K562 (cell line): ENCODE results near the gene CDCP1.

Experiments
- CTCF ChIP-seq, 3 experiments: IDR thresholded peaks in 2 of 3; conservative IDR thresholded peaks in 1 of 3; 2 replicates each; pipeline ENCODE4 v1.5.1; 2011 to 2012; ENCODE audit warnings: low read length in 3 of 3, mild to moderate bottlenecking in 3 of 3, control low read depth in 2 of 3, improper control_type of control experiment in 1 of 3, inconsistent platforms in 1 of 3, low read depth in 1 of 3, mixed read lengths in 1 of 3, moderate library complexity in 1 of 3; ENCODE audit not compliant: insufficient read depth in 2 of 3
- EZH2 ChIP-seq: IDR thresholded peaks from 2 replicates; pipeline ENCODE4 v1.6.1; 2012; ENCODE audit warnings: low read depth, mild to moderate bottlenecking, inconsistent platforms, low read length, borderline replicate concordance
- GATA2 ChIP-seq: sonication (generic); formaldehyde crosslinking; IDR thresholded peaks from 2 replicates; pipeline ENCODE4 v1.4.0; 2020; ENCODE audit warnings: mild to moderate bottlenecking, missing genetic modification reagents
- IRF1 ChIP-seq: sonication (generic); formaldehyde crosslinking; IDR thresholded peaks from 2 replicates; pipeline ENCODE4 v1.8.0; 2022; ENCODE audit warnings: missing genetic modification reagents, mild to moderate bottlenecking, borderline replicate concordance
- PBX2 ChIP-seq, 2 experiments: IDR thresholded peaks in 1 of 2; conservative IDR thresholded peaks in 1 of 2; 2 replicates each; pipeline ENCODE4 v1.6.1; 2016; ENCODE audit warnings: low read depth in 2 of 2, mild to moderate bottlenecking in 1 of 2, missing compliant biosample characterization in 1 of 2, missing genetic modification characterization in 1 of 2, moderate library complexity in 1 of 2
- POLR2A ChIP-seq: fragments of 450-650 bp; conservative IDR thresholded peaks from 2 replicates; pipeline ENCODE4 v1.6.1; 2016
- ZFP91 ChIP-seq: sonication (generic); formaldehyde crosslinking; IDR thresholded peaks from 2 replicates; pipeline ENCODE4 v1.8.0; 2022; ENCODE audit warnings: mild to moderate bottlenecking, missing genetic modification reagents
- ZNF184 ChIP-seq: sonication (generic); formaldehyde crosslinking; IDR thresholded peaks from 2 replicates; pipeline ENCODE4 v1.5.0; 2020; ENCODE audit warnings: missing genetic modification reagents

GRCh38 chr3:45123030-45123429 lies 23.1 kb downstream of the CDCP1 start:
- no peak for TF ChIP-seq GATA2 (CRISPR knock-in tag)
- no peak for TF ChIP-seq ZFP91
- TF ChIP-seq POLR2A = no peak
- TF ChIP-seq ZNF184 = no peak
- no peak for TF ChIP-seq CTCF (IDR thresholded peaks at IDR 0.05 in 2 of 3, conservative IDR thresholded peaks at IDR 0.05 in 1 of 3; ENCODE audit: insufficient read depth in 2 of 3, low read depth in 1 of 3, low read length in 3 of 3)
- no peak for TF ChIP-seq PBX2 (CRISPR knock-in tag; IDR thresholded peaks at IDR 0.05; ENCODE audit: low read depth)
- no peak for TF ChIP-seq PBX2 (tag; conservative IDR thresholded peaks at IDR 0.05; ENCODE audit: low read depth)
- TF ChIP-seq EZH2 = no peak
- TF ChIP-seq IRF1 (CRISPR knock-in tag) = no peak
